Prostate gland (tissue), 2 donors: ENCODE measurements around the gene GFY. TPM values are rescaled to one million over a fixed set of nuclear protein-coding genes. Genes with fewer than 3 reads are reported as not detected.

ENCODE experiments used
- DNase-seq: peaks from one replicate; pipeline ENCODE4 v3.0.0-alpha.2; 2019; ENCODE audit warnings: low spot score
- H3K27ac ChIP-seq, 2 donors: fragments of 200-600 bp; sonication (generic); 2 replicates each; pipeline ENCODE4 v1.5.1; 2017 to 2019
- H3K27me3 ChIP-seq: fragments of 200-600 bp; sonication (generic); replicated peaks from 2 replicates; pipeline ENCODE4 v1.5.1; 2019; ENCODE audit not compliant: insufficient read depth
- H3K36me3 ChIP-seq, 2 donors: fragments of 200-600 bp; sonication (generic); 1 replicate in 1 of 2; 2 replicates in 1 of 2; pipeline versions ENCODE4 v1.5.1 to v1.8.1; 2017 to 2019
- H3K4me1 ChIP-seq: fragments of 200-600 bp; sonication (generic); replicated peaks from 2 replicates; pipeline ENCODE4 v1.5.1; 2019
- H3K4me3 ChIP-seq, 2 donors: fragments of 200-600 bp; sonication (generic); 2 replicates each; pipeline ENCODE4 v1.5.1; 2017 to 2019
- H3K9me3 ChIP-seq: fragments of 200-600 bp; sonication (generic); 2 replicates; pipeline ENCODE4 v1.5.1; 2017
- POLR2A ChIP-seq: fragments of 450-650 bp; IDR thresholded peaks from one replicate; pipeline ENCODE4 v1.6.1; 2016; ENCODE audit warnings: antibody characterized with exemption, mild to moderate bottlenecking
- POLR2AphosphoS5 ChIP-seq: sonication (generic); formaldehyde crosslinking; IDR thresholded peaks from one replicate; pipeline ENCODE4 v1.6.1; 2017; ENCODE audit warnings: antibody characterized with exemption
- WGBS: methylation state at CpG from one replicate; pipeline ENCODE4 v1.1.5; 2018; 5-methylcytosine and 5-hydroxymethylcytosine counted together
- intact Hi-C: fragments of 100-400 bp; cut with DNase I; formaldehyde crosslinking; loops from one replicate; pipeline ENCODE4 v1.14.2; 2022
- total RNA-seq, 2 donors: library from RNA; depleted of rRNA; stranded (reverse); fragments of >200 nt; gene quantifications; one replicate each; pipeline ENCODE4 v1.1.0, GENCODE V29; 2016
- TF ChIP-seq, protein P1 (sequence below), 4 experiments: fragments of 200-600 bp in 2 of 4; fragments of 450-650 bp in 2 of 4; sonication (generic) in 2 of 4; IDR thresholded peaks; 1 replicate in 3 of 4; 2 replicates in 1 of 4; pipeline ENCODE4 v1.5.1; 2016 to 2019; ENCODE audit warnings: antibody characterized with exemption in 4 of 4, mild to moderate bottlenecking in 2 of 4, moderate library complexity in 2 of 4

Gene GFY
- total RNA-seq, 2 donors from 2014 or later: not detected

DNA sequence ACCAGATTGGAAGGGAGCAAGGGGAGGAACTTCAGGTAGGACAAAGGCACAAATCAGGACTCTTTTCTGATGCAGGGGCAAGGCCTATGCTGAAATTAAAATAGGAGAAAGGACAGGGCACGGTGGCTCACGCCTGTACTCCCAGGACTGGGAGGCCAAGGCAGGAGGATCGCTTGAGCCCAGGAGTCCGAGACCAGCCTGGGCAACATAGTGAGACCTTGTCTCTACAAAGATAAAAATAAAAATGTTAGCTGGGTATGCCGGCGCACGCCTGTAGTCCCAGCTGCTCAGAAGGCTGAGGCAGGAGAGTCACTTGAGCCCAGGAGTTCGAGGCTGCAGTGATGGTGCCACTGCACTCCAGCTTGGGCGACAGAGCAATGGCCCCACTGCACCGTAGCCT, 10.5 kb downstream of the GFY start:
- TF ChIP-seq, protein P1, sequence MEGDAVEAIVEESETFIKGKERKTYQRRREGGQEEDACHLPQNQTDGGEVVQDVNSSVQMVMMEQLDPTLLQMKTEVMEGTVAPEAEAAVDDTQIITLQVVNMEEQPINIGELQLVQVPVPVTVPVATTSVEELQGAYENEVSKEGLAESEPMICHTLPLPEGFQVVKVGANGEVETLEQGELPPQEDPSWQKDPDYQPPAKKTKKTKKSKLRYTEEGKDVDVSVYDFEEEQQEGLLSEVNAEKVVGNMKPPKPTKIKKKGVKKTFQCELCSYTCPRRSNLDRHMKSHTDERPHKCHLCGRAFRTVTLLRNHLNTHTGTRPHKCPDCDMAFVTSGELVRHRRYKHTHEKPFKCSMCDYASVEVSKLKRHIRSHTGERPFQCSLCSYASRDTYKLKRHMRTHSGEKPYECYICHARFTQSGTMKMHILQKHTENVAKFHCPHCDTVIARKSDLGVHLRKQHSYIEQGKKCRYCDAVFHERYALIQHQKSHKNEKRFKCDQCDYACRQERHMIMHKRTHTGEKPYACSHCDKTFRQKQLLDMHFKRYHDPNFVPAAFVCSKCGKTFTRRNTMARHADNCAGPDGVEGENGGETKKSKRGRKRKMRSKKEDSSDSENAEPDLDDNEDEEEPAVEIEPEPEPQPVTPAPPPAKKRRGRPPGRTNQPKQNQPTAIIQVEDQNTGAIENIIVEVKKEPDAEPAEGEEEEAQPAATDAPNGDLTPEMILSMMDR (IDR thresholded peaks at IDR 0.05): no peak
- TF ChIP-seq POLR2A (no peak), POLR2AphosphoS5 (no peak)
- H3K27me3 ChIP-seq: peaks cover 45% of the 10 kb centered on the region
- H3K4me1 ChIP-seq: no peaks in the 10 kb centered on the region
- H3K36me3 ChIP-seq: no peaks in the 10 kb centered on the region
- 88% methylated on average over 10 of the region's 10 CpGs for WGBS
- no peaks in the 10 kb centered on the region for H3K9me3 ChIP-seq
- intact Hi-C loops: no loop called here
- no peak for DNase-seq
- no peak overlapping the region for H3K4me3 ChIP-seq
- H3K27ac ChIP-seq: no peak overlapping the region

DNA sequence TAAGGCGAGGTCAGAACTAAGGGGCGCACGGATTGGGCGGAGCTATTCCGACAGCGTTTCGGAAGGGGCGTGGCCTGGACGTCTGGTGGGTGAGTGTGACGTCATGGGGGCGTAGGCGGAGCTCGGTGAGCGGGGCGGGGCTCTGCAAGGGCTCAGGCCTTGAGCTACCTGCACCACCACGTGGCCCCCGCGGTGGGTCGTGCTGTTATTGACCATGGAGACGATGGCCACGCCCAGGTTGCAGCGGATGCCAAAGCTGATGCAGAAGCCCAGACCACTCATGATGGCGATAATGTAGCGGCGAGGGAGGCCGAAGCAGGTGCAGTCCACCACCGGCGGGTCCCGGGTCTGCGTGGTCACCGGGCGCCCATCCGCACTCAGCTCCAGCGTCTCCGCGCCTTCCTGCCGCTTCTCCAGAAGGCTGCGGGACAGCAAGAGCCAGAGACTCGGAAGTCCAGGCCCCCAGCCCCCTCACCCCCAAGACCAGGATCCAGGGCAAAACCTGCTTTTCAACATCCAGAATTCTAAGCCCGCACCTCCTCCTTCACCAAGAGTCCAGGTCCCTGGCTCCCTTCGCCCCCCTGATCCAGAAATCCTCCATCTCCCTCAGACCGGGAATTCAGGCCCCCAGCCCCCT, 11.3 kb downstream of the GFY start:
- TF ChIP-seq POLR2A (no peak), POLR2AphosphoS5 (no peak)
- TF ChIP-seq, protein P1 (IDR thresholded peaks at IDR 0.05): no peak
- no peak overlapping the region for H3K4me3 ChIP-seq
- DNase-seq: no peak
- H3K27me3 ChIP-seq: peaks cover 42% of the 10 kb centered on the region
- H3K9me3 ChIP-seq: no peaks in the 10 kb centered on the region
- WGBS: 13% methylated on average over 42 of the region's 42 CpGs
- H3K36me3 ChIP-seq: no peaks in the 10 kb centered on the region
- no peaks in the 10 kb centered on the region for H3K4me1 ChIP-seq
- intact Hi-C loops: no loop called here
- H3K27ac ChIP-seq: no peak overlapping the region

DNA sequence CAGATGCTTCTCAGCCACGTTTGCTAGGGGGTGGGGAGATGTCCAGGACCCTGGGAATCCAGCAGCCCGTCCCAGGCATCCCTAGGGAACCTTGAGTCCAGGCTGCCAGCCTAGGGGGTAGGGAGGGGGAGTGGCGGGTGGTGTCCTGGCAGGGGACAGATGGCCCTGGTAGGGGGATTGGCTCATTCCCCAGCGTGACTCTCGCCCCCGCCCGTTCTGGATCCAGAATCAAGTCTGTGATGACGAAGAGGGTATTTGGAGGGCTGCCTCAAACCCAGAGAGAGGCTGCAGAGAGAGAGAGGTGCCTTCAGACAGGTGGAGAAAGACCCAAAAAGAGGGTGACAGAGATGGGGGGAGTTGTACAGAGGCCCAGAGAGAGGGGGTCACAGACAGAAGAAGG, 12.0 kb downstream of the GFY start:
- no peak for TF ChIP-seq POLR2AphosphoS5
- no peak for TF ChIP-seq POLR2A
- TF ChIP-seq, protein P1 (IDR thresholded peaks at IDR 0.05): no peak
- Histone ChIP-seq H3K9me3 (no peaks in the 10 kb centered on the region), H3K4me1 (no peaks in the 10 kb centered on the region), H3K36me3 (no peaks in the 10 kb centered on the region), H3K27me3 (peaks cover 39% of the 10 kb centered on the region), H3K27ac (no peak overlapping the region), H3K4me3 (no peak overlapping the region)
- DNase-seq: no peak
- intact Hi-C loops: no loop called here
- WGBS: 15% methylated on average over 8 of the region's 8 CpGs

DNA sequence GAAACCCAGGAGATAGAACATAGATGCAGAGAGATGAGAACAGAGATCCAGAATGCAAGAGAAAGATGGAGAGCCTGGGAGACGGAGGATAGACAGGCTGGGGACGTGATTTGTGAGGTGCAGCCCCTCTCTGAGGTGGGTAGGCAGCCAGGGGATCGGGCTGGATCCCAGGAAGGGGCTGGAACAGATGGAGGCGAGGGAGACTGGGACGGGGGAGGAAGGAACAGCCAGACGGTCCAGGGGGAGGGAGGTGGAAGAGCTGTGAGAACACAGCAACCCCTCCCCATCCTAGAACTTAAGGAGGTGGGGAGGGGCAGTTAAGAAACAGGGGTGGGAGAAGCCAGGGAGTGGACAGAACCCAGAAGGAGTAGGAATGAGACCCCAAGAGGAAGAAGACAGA, 13.1 kb downstream of the GFY start:
- no peaks in the 10 kb centered on the region for H3K4me1 ChIP-seq
- TF ChIP-seq POLR2AphosphoS5: no peak
- TF ChIP-seq POLR2A: no peak
- TF ChIP-seq, protein P1 (IDR thresholded peaks at IDR 0.05): no peak
- no peaks in the 10 kb centered on the region for H3K36me3 ChIP-seq
- DNase-seq: no peak
- peaks cover 31% of the 10 kb centered on the region for H3K27me3 ChIP-seq
- H3K27ac ChIP-seq: no peak overlapping the region
- 9% methylated on average over 6 of the region's 6 CpGs for WGBS
- H3K9me3 ChIP-seq: no peaks in the 10 kb centered on the region
- no peak overlapping the region for H3K4me3 ChIP-seq
- intact Hi-C loops: no loop called here

DNA sequence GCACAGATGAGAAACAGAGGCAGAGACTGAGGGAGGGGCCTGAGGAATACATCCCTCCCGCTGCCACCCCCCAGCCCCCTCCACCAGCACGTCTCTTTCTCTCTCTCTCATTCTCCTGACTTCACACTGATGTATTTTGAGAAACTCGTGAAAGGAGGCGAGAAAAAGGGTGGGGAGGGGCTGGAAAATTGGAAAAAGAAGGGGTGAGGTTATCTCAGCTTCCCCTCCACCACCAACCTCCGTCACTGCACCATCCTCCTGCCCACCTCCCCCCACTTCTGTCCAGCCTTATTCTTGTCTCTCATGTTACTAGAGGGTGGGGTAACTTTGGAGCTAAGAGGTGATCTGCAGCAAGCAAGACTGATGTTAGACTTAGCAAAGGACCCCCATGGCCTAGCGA, 14.6 kb downstream of the GFY start:
- no peaks in the 10 kb centered on the region for H3K9me3 ChIP-seq
- H3K4me3 ChIP-seq: no peak overlapping the region
- peaks cover 27% of the 10 kb centered on the region for H3K27me3 ChIP-seq
- H3K4me1 ChIP-seq: no peaks in the 10 kb centered on the region
- H3K36me3 ChIP-seq: no peaks in the 10 kb centered on the region
- WGBS: 37% methylated on average over 6 of the region's 6 CpGs
- DNase-seq: no peak
- intact Hi-C loops: loop anchor here (5.0 kb wide), 1 partner anchor 213 kb away; no protein-coding TSS in a partner anchor
- no peak overlapping the region for H3K27ac ChIP-seq
- TF ChIP-seq POLR2A (no peak), POLR2AphosphoS5 (no peak)
- TF ChIP-seq, protein P1 (IDR thresholded peaks at IDR 0.05): no peak
